ENCODE measurements around the gene PRKAG2. TPM values are rescaled to one million over a fixed set of nuclear protein-coding genes. Genes with fewer than 3 reads are reported as not detected.
A peak's percentile ranks its signal among the peaks of the same experiment; 100 is the strongest.

Gene PRKAG2
- total RNA-seq, 4 donors from 2014 or later: 8.9 to 35.1 (median 13.6) TPM

DNA sequence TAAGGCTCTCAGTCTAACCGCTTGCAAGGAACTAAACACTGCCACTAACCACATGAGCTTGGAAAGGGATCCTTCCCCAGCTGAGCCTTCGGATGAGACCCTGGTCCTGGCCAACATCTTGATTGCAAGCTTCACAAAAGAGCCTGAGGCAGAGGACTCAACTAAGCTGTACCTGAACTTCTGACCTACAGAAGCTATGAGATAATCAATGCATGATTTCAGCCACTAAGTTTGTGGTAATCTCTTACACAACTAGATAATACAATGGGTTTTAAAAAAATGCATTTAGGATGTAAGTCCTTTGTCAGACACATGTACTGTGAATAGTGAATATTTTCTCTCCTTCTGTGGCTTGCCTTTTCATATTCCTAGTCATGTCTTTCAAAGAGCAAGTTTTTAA is 231.6 kb downstream of the PRKAG2 start:
- Histone ChIP-seq H3K9me3 (peaks cover 0 to 8% (median 0%) of the 10 kb centered on the region in 3 donors), H3K4me3 (no peak overlapping the region), H3K36me3 (no peaks in the 10 kb centered on the region), H3K4me1 (peaks cover 3 to 24% (median 3%) of the 10 kb centered on the region in 3 donors), H3K27me3 (no peaks in the 10 kb centered on the region), H3K27ac (no peak overlapping the region)
- WGBS, 2 donors: 100% methylated on average over 1 of the region's 2 CpGs
- no peak for TF ChIP-seq POLR2A (IDR thresholded peaks at IDR 0.05)
- TF ChIP-seq, protein P1, sequence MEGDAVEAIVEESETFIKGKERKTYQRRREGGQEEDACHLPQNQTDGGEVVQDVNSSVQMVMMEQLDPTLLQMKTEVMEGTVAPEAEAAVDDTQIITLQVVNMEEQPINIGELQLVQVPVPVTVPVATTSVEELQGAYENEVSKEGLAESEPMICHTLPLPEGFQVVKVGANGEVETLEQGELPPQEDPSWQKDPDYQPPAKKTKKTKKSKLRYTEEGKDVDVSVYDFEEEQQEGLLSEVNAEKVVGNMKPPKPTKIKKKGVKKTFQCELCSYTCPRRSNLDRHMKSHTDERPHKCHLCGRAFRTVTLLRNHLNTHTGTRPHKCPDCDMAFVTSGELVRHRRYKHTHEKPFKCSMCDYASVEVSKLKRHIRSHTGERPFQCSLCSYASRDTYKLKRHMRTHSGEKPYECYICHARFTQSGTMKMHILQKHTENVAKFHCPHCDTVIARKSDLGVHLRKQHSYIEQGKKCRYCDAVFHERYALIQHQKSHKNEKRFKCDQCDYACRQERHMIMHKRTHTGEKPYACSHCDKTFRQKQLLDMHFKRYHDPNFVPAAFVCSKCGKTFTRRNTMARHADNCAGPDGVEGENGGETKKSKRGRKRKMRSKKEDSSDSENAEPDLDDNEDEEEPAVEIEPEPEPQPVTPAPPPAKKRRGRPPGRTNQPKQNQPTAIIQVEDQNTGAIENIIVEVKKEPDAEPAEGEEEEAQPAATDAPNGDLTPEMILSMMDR (IDR thresholded peaks at IDR 0.05): no peak
- intact Hi-C loops (cut with DNase I): no loop called here
- no peak for DNase-seq

DNA sequence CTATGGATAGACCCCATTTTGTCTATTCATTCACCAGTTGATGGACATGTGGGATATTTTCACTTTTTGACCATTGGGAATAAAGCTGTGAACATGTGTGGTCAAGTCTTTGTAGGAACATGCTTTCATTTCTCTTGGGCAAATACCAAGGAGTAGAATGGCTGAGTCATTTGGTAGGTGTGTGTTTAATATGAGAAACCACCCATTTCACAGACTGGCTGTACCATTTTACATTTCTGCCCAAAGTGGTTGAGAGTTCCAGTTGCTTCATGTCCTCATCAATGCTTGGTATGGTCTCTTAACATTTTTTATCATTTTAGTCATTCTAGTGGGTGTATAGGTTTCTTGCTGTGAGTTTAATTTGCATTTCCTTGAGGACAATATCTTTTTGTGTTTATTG is 232.4 kb downstream of the PRKAG2 start:
- Histone ChIP-seq H3K9me3 (peaks cover 0 to 8% (median 0%) of the 10 kb centered on the region in 3 donors), H3K36me3 (no peaks in the 10 kb centered on the region), H3K27ac (no peak overlapping the region), H3K4me3 (no peak overlapping the region), H3K4me1 (peaks cover 0 to 29% (median 3%) of the 10 kb centered on the region in 3 donors), H3K27me3 (no peaks in the 10 kb centered on the region)
- TF ChIP-seq POLR2A (IDR thresholded peaks at IDR 0.05): no peak
- TF ChIP-seq, protein P1 (IDR thresholded peaks at IDR 0.05): no peak
- DNase-seq: no peak
- intact Hi-C loops (cut with DNase I): no loop called here

DNA sequence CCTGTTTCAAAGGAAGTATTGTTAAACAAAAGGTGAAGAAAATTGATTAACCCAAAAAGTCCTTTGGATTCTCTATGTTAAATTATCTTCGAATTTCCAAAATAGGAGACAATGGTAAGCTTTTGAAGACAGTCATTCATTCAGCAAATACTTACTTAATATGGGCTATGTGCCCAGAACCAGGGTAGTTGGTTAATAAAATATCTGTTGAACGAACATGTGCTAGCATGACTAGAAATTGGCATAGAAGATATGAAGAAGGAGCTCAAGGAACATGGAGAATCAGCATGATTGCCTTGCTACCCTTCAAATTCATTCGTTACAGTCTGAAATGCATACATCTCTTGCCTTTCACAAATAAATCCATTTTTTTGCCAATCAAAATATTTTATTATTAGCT is 234.2 kb downstream of the PRKAG2 start:
- Histone ChIP-seq H3K9me3 (peaks cover 0 to 8% (median 0%) of the 10 kb centered on the region in 3 donors), H3K36me3 (no peaks in the 10 kb centered on the region), H3K27me3 (no peaks in the 10 kb centered on the region), H3K27ac (no peak overlapping the region), H3K4me3 (no peak overlapping the region), H3K4me1 (peaks cover 0 to 34% (median 3%) of the 10 kb centered on the region in 3 donors)
- TF ChIP-seq, protein P1 (IDR thresholded peaks at IDR 0.05): no peak
- no peak for TF ChIP-seq POLR2A (IDR thresholded peaks at IDR 0.05)
- WGBS, 2 donors: 27 to 53% methylated on average over 3 of the region's 3 CpGs
- intact Hi-C loops (cut with DNase I): no loop called here
- DNase-seq: no peak

DNA sequence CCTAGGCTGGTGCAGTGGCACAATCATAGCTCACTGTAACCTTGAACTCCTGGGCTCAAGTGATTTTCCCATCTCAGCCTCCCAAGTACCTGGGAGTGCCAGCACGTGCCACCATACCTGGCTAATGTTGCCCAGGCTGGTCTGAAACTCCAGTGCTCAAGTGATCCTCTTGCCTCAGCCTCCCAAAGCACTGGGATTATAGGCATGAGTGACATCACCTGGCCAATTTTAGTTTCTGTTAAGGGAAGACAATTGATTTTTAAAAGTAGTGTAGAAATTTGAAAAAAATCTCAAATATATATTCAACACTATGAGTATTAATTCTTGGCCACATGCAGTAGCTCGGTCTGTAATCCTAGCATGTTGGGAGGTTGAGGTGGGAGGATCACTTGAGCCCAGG is 235.3 kb downstream of the PRKAG2 start:
- Histone ChIP-seq H3K4me3 (no peak overlapping the region), H3K36me3 (no peaks in the 10 kb centered on the region), H3K4me1 (peaks cover 0 to 34% (median 3%) of the 10 kb centered on the region in 3 donors), H3K27me3 (no peaks in the 10 kb centered on the region), H3K9me3 (peaks cover 0 to 8% (median 0%) of the 10 kb centered on the region in 3 donors), H3K27ac (no peak overlapping the region)
- intact Hi-C loops (cut with DNase I): no loop called here
- 89 to 93% methylated on average over 1 to 2 of the region's 2 CpGs for WGBS, 2 donors
- DNase-seq: no peak
- no peak for TF ChIP-seq POLR2A (IDR thresholded peaks at IDR 0.05)

DNA sequence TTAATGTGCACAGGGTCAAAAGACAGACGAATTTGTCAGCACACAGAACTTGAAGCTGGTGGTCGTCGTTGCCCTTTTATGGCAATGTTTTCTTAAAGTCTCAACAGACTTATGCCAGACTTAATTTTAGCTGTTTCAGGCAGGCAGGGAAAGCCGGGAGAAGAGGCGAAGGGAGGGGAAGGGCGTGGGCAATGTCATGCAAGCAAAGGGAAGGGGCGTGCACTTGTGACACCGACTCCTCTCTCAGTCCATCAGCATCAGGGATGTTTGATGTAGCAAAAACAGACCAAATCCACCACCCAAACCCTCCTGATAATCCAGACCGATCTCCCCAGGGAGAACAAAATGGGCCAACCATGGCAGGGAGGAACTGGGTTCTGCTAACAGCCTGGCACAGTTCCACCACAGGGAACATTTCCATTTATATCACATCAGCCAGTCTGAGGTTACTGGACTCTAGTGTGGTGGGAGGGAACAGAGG is 239.1 kb downstream of the PRKAG2 start:
- Histone ChIP-seq H3K27me3 (no peaks in the 10 kb centered on the region), H3K4me3 (no peak overlapping the region), H3K9me3 (no peaks in the 10 kb centered on the region), H3K27ac (peak overlapping the region in 3 of 4 donors; percentile 45 to 72 (median 69)), H3K4me1 (peaks cover 0 to 34% (median 0%) of the 10 kb centered on the region in 3 donors), H3K36me3 (no peaks in the 10 kb centered on the region)
- intact Hi-C loops (cut with DNase I): no loop called here
- DNase-seq: no peak
- 61 to 64% methylated on average over 9 of the region's 9 CpGs for WGBS, 2 donors
- TF ChIP-seq POLR2A (IDR thresholded peaks at IDR 0.05): no peak

DNA sequence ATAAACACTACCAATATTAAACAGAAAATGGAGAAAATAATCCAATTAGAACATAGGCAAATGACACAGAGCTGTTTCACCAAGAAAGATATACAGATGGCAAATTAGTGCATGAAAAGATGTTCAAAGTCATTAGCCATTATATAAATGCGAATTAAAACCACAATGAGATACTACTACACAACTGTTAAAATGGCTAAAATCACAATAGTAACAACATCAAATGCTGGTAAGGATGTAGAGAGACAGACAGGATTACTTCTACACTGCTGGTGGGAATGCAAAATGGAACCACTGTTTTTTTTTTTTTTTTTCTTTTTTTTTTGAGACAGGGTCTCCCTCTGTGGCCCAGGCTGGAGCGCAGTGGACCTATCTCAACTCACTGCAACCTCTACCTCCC is 242.3 kb downstream of the PRKAG2 start:
- Histone ChIP-seq H3K4me3 (no peak overlapping the region), H3K36me3 (no peaks in the 10 kb centered on the region), H3K4me1 (peaks cover 0 to 36% (median 7%) of the 10 kb centered on the region in 3 donors), H3K27ac (no peak overlapping the region), H3K27me3 (no peaks in the 10 kb centered on the region), H3K9me3 (no peaks in the 10 kb centered on the region)
- intact Hi-C loops (cut with DNase I): no loop called here
- 95 to 98% methylated on average over 2 of the region's 2 CpGs for WGBS, 2 donors
- TF ChIP-seq POLR2A (IDR thresholded peaks at IDR 0.05): no peak
- TF ChIP-seq, protein P1 (IDR thresholded peaks at IDR 0.05): no peak
- no peak for DNase-seq
